Cardiac muscle cell (in vitro differentiated cells and primary cell): ENCODE measurements around the gene RPL11. TPM values are rescaled to one million over a fixed set of nuclear protein-coding genes. Genes with fewer than 3 reads are reported as not detected.
"Not testable (repeated sequence)": the region's sequence is repeated elsewhere in the genome, so short reads cannot be mapped to it uniquely, and the experiment has no call there.

Source experiments
- DNase-seq, 2 donors: peaks; one replicate each; pipeline versions ENCODE4 v3.0.0 to v3.0.0-alpha.2; 2010 to 2017; ENCODE audit warnings: low read depth in 1 of 2, low spot score in 1 of 2
- H3K27ac ChIP-seq: fragments of 200-600 bp; sonication (generic); 2 replicates; pipeline ENCODE4 v1.5.1; 2016
- H3K27me3 ChIP-seq: fragments of 200-600 bp; sonication (generic); 2 replicates; pipeline ENCODE4 v1.6.0; 2016; ENCODE audit warnings: control low read depth
- H3K36me3 ChIP-seq: fragments of 200-600 bp; sonication (generic); 2 replicates; pipeline ENCODE4 v1.5.1; 2016; ENCODE audit warnings: control low read depth
- H3K4me1 ChIP-seq: fragments of 200-600 bp; sonication (generic); 2 replicates; pipeline ENCODE4 v1.8.1; 2017; ENCODE audit warnings: low read depth, mild to moderate bottlenecking, mixed run types
- H3K4me3 ChIP-seq: fragments of 200-600 bp; sonication (generic); 2 replicates; pipeline ENCODE4 v1.5.1; 2016; ENCODE audit warnings: mild to moderate bottlenecking
- H3K9me3 ChIP-seq: fragments of 200-600 bp; sonication (generic); 2 replicates; pipeline ENCODE4 v1.5.1; 2017; ENCODE audit warnings: low read depth, mild to moderate bottlenecking, control low read depth
- CTCF ChIP-seq: IDR thresholded peaks from 2 replicates; pipeline ENCODE4 v1.5.1; 2012; ENCODE audit warnings: low read depth, mild to moderate bottlenecking, low read length
- polyA plus RNA-seq: library from polyadenylated mRNA; unstranded; fragments of >200 nt; fragmentation: Nextera tagmentation; extraction: Ambion mirVana; gene quantifications from 2 replicates; pipeline ENCODE4 v1.2.1, GENCODE V29; 2016
- total RNA-seq: library from RNA; depleted of rRNA; stranded (reverse); fragments of >200 nt; gene quantifications from 2 replicates; pipeline ENCODE4 v1.2.3, GENCODE V29; 2016

The RPL11 gene
- total and polyA plus RNA-seq, 2 experiments from 2014 or later = 590 to 1,627 TPM

GRCh38 chr1:23726686-23727085, 35.1 kb downstream of the RPL11 start:
- Histone ChIP-seq H3K4me3 (no peak overlapping the region), H3K27ac (no peak overlapping the region), H3K36me3 (no peaks in the 10 kb centered on the region), H3K9me3 (no peaks in the 10 kb centered on the region), H3K4me1 (no peaks in the 10 kb centered on the region), H3K27me3 (no peaks in the 10 kb centered on the region)
- TF ChIP-seq CTCF = no peak
- DNase-seq = peak in 1 of 2 donors; percentile 12

- H3K4me3 ChIP-seq = no peak overlapping the region
- H3K36me3 ChIP-seq = no peaks in the 10 kb centered on the region
- H3K9me3 ChIP-seq = no peaks in the 10 kb centered on the region
- H3K27ac ChIP-seq = no peak overlapping the region
- H3K27me3 ChIP-seq = no peaks in the 10 kb centered on the region
- H3K4me1 ChIP-seq = no peaks in the 10 kb centered on the region
- DNase-seq = peak in 1 of 2 donors; percentile 97
- TF ChIP-seq CTCF = no peak
Measured at GRCh38 chr1:23727362-23727811, 35.8 kb downstream of the RPL11 start.

GRCh38 chr1:23732363-23733224, 41.0 kb downstream of the RPL11 start:
- H3K4me1 ChIP-seq = peaks cover 2% of the 10 kb centered on the region
- TF ChIP-seq CTCF = no peak
- peak in 1 of 2 donors; percentile 33 for DNase-seq
- no peaks in the 10 kb centered on the region for H3K9me3 ChIP-seq
- H3K27ac ChIP-seq = no peak overlapping the region
- H3K4me3 ChIP-seq = no peak overlapping the region
- no peaks in the 10 kb centered on the region for H3K36me3 ChIP-seq
- no peaks in the 10 kb centered on the region for H3K27me3 ChIP-seq

GRCh38 chr1:23733281-23733680, 41.7 kb downstream of the RPL11 start:
- H3K9me3 ChIP-seq, H3K4me1 ChIP-seq, H3K4me3 ChIP-seq, H3K27ac ChIP-seq, H3K36me3 ChIP-seq, H3K27me3 ChIP-seq, DNase-seq: not testable (repeated sequence)

- DNase-seq = no peak
- TF ChIP-seq CTCF = no peak
- H3K27ac ChIP-seq = no peak overlapping the region
- H3K9me3 ChIP-seq = no peaks in the 10 kb centered on the region
- no peaks in the 10 kb centered on the region for H3K36me3 ChIP-seq
- no peaks in the 10 kb centered on the region for H3K27me3 ChIP-seq
- H3K4me1 ChIP-seq = peaks cover 2% of the 10 kb centered on the region
- no peak overlapping the region for H3K4me3 ChIP-seq
Measured at GRCh38 chr1:23736437-23737134, 45.0 kb downstream of the RPL11 start.

- no peaks in the 10 kb centered on the region for H3K27me3 ChIP-seq
- DNase-seq = no peak
- H3K4me1 ChIP-seq = peaks cover 13% of the 10 kb centered on the region
- H3K9me3 ChIP-seq = no peaks in the 10 kb centered on the region
- no peak overlapping the region for H3K4me3 ChIP-seq
- no peaks in the 10 kb centered on the region for H3K36me3 ChIP-seq
- no peak for TF ChIP-seq CTCF
- no peak overlapping the region for H3K27ac ChIP-seq
Measured at GRCh38 chr1:23741609-23742008, 50.0 kb downstream of the RPL11 start.
